Parathyroid adenoma (tissue), 2 donors: Measurements from ENCODE around the gene GUCY1A2.

Experiments used
- H2AFZ ChIP-seq: fragments of 300-600 bp; sonication (generic); one replicate; pipeline ENCODE4 v1.7.0; 2017; ENCODE audit warnings: antibody characterized with exemption, mild to moderate bottlenecking
- H3K27ac ChIP-seq: fragments of 300-600 bp; sonication (generic); one replicate; pipeline ENCODE4 v1.7.0; 2017
- H3K27me3 ChIP-seq: fragments of 300-600 bp; sonication (generic); one replicate; pipeline ENCODE4 v1.7.0; 2017; ENCODE audit warnings: low read length; ENCODE audit not compliant: control insufficient read depth, insufficient read depth
- H3K36me3 ChIP-seq: fragments of 300-600 bp; sonication (generic); one replicate; pipeline ENCODE4 v1.7.0; 2017; ENCODE audit warnings: low read length; ENCODE audit not compliant: control insufficient read depth, insufficient read depth
- H3K4me1 ChIP-seq: fragments of 300-600 bp; sonication (generic); one replicate; pipeline ENCODE4 v1.7.0; 2017; ENCODE audit warnings: control low read depth
- H3K4me2 ChIP-seq: fragments of 300-600 bp; sonication (generic); one replicate; pipeline ENCODE4 v1.7.0; 2017; ENCODE audit warnings: low read length
- H3K4me3 ChIP-seq: fragments of 300-600 bp; sonication (generic); one replicate; pipeline ENCODE4 v1.7.0; 2017; ENCODE audit warnings: low read depth, low read length
- H3K79me2 ChIP-seq: fragments of 300-600 bp; sonication (generic); one replicate; pipeline ENCODE4 v1.7.0; 2017; ENCODE audit warnings: control low read depth
- H3K9ac ChIP-seq: fragments of 300-600 bp; sonication (generic); one replicate; pipeline ENCODE4 v1.7.0; 2017; ENCODE audit warnings: mild to moderate bottlenecking
- H3K9me3 ChIP-seq: fragments of 300-600 bp; sonication (generic); one replicate; pipeline ENCODE4 v1.7.0; 2017; ENCODE audit warnings: low read length; ENCODE audit not compliant: control insufficient read depth
- CTCF ChIP-seq: fragments of 300-600 bp; sonication (generic); IDR thresholded peaks from one replicate; pipeline ENCODE4 v1.7.0; 2017; ENCODE audit warnings: antibody characterized with exemption, mild to moderate bottlenecking
- donor health status: primary hyperparathyroidism.

Gene GUCY1A2

GRCh38 chr11:106840947-106841346, 177.3 kb downstream of the GUCY1A2 start:
- Histone ChIP-seq H3K4me1 (no peaks in the 10 kb centered on the region), H3K9me3 (no peaks in the 10 kb centered on the region), H3K79me2 (no peaks in the 10 kb centered on the region), H3K27me3 (no peaks in the 10 kb centered on the region), H3K27ac (no peak overlapping the region), H3K4me2 (no peak overlapping the region), H3K4me3 (no peak overlapping the region), H2AFZ (no peak overlapping the region), H3K36me3 (no peaks in the 10 kb centered on the region), H3K9ac (no peak overlapping the region)
- no peak for TF ChIP-seq CTCF

- Histone ChIP-seq H3K27me3 (no peaks in the 10 kb centered on the region), H3K9me3 (no peaks in the 10 kb centered on the region), H3K27ac (no peak overlapping the region), H3K79me2 (no peaks in the 10 kb centered on the region), H3K4me1 (no peaks in the 10 kb centered on the region), H3K9ac (no peak overlapping the region), H3K4me2 (no peak overlapping the region), H2AFZ (no peak overlapping the region), H3K4me3 (no peak overlapping the region), H3K36me3 (no peaks in the 10 kb centered on the region)
- no peak for TF ChIP-seq CTCF
Measured at GRCh38 chr11:106840146-106840545, 178.1 kb downstream of the GUCY1A2 start.

- Histone ChIP-seq H3K36me3 (no peaks in the 10 kb centered on the region), H3K27ac (no peak overlapping the region), H2AFZ (no peak overlapping the region), H3K9ac (no peak overlapping the region), H3K27me3 (no peaks in the 10 kb centered on the region), H3K4me3 (no peak overlapping the region), H3K9me3 (no peaks in the 10 kb centered on the region), H3K79me2 (no peaks in the 10 kb centered on the region), H3K4me2 (no peak overlapping the region), H3K4me1 (no peaks in the 10 kb centered on the region)
- no peak for TF ChIP-seq CTCF
Measured at GRCh38 chr11:106834567-106834966, 183.7 kb downstream of the GUCY1A2 start.

GRCh38 chr11:106828976-106829375, 189.3 kb downstream of the GUCY1A2 start:
- no peaks in the 10 kb centered on the region for H3K36me3 ChIP-seq
- H3K9me3 ChIP-seq: no peaks in the 10 kb centered on the region
- H3K27me3 ChIP-seq: no peaks in the 10 kb centered on the region
- no peak overlapping the region for H3K4me2 ChIP-seq
- H3K4me1 ChIP-seq: no peaks in the 10 kb centered on the region
- no peak overlapping the region for H3K27ac ChIP-seq
- TF ChIP-seq CTCF: no peak
- H3K4me3 ChIP-seq: no peak overlapping the region
- no peaks in the 10 kb centered on the region for H3K79me2 ChIP-seq
- no peak overlapping the region for H3K9ac ChIP-seq
- H2AFZ ChIP-seq: no peak overlapping the region

GRCh38 chr11:106828576-106828975, 189.7 kb downstream of the GUCY1A2 start:
- Histone ChIP-seq H2AFZ (no peak overlapping the region), H3K36me3 (no peaks in the 10 kb centered on the region), H3K9ac (no peak overlapping the region), H3K4me3 (no peak overlapping the region), H3K4me1 (no peaks in the 10 kb centered on the region), H3K79me2 (no peaks in the 10 kb centered on the region), H3K27ac (no peak overlapping the region), H3K27me3 (no peaks in the 10 kb centered on the region), H3K4me2 (no peak overlapping the region), H3K9me3 (no peaks in the 10 kb centered on the region)
- no peak for TF ChIP-seq CTCF
